HS-27A (cell line): ENCODE data around the gene ELK3.

Source experiments
- DNase-seq: peaks from one replicate; pipeline ENCODE4 v3.0.0-alpha.2; 2012; ENCODE audit warnings: low read depth, missing footprints

The ELK3 gene

DNA sequence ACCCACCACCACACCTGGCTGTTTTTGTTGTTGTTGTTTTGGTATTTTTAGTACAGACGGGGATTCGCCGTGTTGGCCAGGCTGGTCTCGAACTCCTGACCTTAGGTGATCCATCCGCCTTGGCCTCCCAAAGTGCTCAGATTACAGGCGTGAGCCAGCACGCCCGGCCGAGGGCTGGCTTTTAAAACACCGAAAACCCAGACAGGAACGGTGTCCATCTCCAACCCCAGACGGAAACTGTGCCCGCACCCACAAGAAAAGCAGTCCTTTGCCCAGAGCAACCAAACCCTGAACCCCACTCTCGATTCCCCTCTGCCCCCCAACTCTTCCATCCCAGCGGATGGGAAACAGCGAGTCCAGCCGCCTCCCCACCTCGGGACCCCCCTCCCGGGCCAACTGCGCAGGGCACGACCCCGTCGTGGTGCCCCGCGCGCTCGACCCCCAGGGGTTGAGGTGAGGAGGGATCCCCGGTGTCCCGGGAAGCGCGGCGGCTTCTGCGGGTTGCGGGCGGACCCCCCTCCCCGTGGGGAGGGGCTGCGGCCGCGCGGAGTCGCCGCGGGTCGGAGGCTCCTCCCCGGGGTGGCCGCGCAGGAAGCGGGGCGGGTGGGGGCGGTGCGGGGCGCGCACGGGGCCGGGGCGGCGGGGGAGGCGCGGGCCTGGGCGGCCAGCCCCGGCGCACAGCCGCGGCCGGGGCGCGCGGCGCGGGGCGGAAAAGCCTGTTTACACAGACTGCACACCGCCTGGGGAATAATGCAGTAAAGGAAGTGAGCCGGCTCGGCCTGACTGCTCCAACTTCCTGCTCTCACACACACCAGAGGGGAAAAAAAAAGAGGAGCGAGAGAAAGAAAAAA, at the start of gene ELK3:
Gene ELK3 (plus strand): TSS at position 651 of the 851 bp plus-strand sequence.
- no peak for DNase-seq

DNA sequence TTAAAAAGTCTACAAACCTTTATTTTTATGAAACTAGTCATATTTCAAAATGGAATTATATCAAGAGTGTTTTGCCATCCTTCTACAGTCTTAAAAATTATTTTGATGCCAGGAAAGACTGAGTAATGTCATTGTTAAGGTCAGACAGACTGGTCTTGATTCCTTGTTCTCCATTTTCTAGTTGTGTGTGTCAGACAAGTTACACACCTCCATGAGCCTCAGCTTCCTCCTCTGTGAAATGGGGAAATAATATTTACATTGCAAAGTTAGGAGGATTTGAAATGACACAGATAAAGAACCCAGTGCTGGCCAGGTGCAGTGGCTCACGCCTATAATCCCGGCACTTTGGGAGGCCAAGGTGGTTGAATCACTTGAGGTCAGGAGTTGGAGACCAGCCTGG, 47.4 kb upstream of the ELK3 start:
- DNase-seq: no peak

DNA sequence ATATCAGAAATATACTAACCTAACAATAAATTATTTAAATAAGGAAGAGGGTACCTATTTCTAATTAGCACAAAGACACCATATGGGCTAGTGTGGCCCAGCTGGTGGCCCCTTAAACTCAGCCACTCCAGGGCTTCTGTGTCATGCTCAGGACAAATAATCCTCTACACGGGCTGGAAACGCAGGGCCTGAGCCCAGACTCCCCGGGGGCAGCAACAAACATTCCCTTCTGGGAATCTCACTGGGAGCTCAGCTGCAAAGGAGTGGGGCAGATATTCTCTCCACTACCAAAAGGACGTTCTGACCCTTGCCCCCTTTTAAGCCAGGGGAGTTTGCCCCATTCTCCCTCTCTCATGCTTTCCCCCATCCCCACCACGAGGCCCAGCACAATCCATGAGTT, 43.7 kb upstream of the ELK3 start:
- DNase-seq: no peak

DNA sequence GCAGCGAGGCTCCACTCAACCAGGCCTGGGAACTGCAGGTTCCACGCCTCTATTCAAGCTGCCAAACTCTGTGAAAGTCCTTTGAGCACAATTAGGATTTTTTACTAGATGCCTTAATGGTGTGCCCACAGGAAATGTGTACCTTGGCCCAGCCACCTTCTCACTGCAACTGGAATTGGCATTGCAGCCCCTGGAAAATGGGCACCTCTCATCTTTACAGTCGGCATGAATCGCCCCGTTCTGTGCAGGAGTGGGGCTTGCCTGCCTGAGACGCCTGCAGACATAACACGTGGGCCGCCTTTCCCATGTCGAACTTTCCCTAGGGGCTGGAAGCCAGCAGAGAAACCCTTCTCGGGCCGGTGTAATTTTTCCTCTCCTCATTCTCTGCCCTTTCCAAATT, 42.0 kb upstream of the ELK3 start:
- no peak for DNase-seq

DNA sequence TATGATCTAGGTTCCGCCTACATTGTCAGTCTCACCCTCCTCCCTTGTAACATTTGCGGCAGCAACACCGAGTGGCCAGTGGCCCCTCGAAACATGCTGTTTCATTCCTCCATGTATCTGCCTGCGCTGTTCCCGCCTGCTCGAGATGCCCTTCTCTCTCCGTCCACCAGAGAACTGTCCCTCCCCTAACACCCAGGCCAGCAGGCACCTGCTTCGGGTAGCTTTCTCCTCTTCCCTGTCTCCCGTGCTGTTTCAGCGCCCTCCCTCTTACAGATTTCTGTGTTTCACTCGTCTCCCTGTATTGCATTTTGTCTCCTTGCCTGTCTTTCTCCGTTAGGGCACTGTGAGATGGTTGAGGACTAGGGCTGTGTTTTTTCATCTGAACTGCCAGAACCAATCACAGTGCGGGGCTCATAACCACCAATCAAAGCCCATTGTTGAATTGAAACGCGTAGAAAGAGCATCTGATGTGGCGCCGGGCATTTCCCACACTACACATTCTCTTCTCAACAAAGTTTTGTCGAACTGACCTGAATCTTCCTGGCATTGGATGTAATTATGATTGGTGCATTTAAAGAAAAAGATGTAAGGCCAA, 40.9 kb upstream of the ELK3 start:
- DNase-seq: no peak

DNA sequence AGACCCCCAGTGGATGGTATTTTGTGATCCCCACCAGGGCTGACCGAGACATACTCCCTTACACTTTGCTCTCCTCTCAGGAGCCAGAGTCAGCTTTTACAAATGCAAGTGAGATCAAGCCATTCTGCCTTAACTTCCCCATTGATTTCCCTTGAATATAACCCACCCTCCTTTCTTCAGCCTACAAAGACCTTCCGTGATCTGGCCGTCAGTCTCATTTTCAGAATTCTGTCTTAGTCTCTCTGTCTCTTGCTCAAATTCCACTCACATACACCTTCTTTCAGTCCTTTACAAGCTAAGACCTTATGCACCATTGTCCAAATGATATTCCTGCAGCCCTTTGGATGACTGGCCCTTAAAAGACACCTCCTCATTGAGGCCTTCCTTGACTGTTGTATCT, 39.0 kb upstream of the ELK3 start:
- no peak for DNase-seq

DNA sequence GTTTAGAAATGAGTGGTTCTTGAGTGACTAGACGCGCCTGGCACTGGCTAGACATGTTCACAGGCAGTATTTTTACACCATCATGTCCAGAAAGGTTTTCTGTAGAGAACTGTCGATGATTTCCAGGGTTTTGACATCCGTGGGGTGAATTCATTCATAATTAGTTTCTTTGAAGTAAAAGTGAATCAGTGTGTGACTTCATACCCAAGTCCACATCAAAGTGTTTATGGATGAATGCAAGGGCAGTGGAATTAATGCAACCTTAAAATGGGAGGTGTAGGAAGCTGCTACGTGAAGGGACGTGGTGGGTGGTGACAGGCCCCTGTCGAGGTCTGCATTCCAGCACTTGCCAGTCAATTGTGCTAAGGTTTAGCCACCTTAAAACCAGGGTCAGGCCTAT, 38.4 kb upstream of the ELK3 start:
- DNase-seq: no peak

DNA sequence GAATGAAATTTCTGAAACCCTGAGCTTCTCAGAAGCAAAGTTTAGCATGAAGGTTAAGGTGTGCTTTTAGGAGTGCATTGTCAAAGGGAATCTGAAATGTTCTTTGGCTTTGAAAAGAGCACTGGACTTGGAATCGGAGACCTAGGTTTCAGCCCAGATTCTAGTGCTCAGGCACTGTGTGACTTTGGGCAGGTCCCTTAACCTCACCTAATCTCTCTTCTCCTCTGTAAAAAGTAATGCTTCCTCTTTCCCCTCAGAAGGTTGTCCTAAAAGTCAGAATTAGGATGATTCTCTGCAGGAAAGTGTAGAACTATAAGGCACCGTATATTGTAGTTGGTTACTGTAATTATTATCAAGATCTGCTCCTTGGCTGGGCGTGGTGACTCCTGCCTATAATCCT, 38.0 kb upstream of the ELK3 start:
- no peak for DNase-seq

DNA sequence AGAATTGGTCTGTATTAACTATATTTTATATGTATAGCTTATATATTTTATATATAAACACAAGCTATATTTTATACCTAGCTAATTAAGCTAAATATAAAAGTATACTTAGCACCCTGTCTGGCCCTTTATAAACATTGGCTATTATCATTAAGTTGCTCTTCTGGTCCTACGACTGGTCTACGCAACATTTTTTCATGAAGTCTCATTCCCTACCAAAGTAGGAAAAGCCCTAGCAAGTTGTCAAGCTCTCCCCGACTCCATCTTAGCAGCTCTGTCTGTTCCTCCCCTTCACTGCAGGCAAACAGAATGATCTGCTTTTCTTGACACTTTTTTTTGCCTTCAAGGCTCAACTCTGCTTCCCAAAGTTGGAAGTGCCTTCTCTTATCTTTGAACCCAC, 36.7 kb upstream of the ELK3 start:
- no peak for DNase-seq

DNA sequence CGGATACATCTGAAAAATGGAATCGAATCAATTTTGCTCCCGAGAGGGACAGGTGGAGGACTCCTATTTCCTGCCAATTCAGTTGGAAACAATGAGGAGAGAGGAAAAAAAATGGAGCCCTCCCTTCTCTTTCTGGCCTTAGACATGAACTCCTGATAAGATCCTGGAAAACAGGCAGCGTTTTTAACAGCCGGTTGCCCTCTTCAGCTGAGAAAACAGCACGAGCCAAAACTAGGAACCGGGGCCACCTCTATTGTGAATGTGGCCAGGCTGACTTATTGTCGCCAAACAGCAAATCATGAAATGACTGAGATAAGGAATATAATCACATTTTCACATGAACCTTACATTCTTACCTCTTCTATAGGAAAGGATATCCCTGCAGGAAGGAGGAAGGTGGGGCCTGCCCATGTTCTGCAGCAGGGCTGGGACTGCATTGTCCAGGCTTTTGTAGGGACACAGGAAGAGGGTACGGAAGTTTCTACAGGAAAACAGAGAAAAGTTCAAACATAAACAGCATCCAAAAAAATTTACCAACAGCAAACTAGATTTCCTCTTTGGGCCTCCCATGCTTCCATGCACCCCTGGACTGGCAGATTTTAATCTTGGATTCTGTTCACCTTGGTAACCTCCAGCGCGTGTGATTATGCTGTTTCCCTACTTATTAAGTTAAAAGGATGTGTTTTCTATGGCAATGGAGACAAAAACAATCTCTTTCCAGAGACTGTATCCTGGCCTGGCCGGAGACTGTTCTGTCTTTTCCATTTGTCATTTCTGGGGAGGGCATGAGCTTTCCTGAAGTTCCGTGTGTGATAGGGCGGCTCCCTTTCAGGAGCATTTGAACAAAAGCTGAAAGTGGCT, 29.0 kb upstream of the ELK3 start:
- DNase-seq: no peak

DNA sequence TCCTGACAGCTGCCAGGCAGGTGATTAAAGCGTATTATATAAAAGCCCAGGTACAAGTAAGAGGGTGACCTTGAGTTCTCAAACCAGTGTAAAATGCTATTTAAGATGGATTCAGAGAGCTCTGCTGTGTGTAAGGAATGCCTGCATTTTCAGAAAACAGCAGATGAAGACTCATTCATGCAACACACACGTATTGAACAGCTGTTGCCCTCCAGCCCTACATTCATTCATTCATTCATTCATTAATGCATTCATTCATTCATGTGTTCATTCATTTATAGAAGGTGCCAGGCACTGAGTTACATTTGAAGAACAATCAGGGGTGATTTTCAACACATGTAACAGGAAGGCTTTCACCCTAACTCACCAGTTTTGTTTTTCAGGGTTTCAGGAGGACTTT, 27.4 kb upstream of the ELK3 start:
- DNase-seq: no peak

DNA sequence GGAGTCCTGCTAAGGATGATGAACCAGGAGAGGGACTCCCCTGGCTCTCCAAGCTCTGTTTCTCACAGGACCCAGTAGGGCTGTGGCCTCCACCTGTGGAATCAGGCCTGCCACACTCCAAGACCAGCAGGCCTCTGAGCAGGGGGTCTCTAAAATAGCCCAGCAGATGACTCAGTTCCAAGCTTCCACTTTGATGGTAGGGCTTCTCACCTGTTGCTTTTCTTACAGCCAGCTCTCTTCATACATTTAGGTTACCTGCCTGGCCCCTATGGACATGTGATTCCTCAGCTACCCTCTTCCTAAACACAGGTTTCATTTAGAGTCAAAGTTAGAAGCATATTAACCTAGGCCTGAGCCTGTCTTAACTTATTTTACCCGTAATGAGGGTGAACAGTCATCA, 26.7 kb upstream of the ELK3 start:
- no peak for DNase-seq

DNA sequence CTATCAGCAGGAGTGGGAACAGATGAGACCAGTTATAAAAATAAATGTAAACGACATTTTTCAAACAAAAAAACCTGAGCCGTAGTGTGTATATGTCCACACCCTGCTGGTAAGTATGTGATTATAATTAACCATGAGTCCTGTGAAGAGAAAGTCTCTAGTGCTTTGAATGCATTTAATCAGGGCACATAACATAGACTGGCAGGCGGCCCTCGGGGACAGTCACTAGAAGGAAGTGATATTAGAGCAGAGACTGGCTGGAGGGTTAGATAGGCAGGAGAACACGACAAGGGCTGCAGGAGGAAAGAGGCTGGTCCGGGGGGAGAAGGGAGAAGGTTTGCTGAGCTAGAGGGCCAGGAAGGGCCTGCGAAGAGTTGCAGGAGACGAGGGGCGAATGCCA, 23.8 kb upstream of the ELK3 start:
- no peak for DNase-seq

DNA sequence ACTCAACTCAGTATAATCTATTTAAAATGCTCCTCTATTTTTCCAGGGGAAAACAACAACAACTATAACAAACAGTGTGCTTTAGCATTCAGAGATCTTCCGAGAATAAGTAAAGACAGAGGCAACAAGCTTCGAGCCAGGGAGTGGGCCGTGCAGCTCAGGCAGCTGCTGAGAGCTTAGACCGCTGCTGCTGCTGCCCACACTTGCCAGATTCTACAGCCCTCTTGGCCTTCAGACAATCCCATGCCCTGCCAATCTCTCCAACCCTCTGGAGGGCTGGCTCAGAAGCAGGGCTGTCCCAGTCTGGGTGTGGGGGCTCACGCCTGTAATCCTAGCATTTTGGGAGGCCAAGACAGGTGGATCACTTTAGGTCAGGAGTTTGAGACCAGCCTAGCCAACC, 23.4 kb upstream of the ELK3 start:
- DNase-seq: no peak

DNA sequence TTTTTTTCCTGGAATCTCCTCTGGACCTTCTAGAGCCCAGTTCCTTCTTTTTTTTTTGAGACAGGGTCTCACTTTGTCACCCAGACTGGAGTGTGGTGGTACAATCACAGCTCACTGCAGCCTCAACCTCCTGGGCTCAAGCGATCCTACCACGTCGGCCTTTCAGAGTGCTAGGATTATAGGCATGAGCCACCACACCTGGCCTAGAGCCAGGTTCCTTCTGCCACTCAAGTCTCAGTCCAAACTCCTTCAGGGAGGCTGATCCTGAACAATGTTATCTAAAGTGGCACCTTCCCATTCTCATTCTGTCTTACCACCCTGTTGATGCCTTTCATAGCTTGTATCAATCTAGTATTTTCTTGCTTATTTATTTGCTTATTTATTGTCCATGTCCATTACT, 22.3 kb upstream of the ELK3 start:
- no peak for DNase-seq

DNA sequence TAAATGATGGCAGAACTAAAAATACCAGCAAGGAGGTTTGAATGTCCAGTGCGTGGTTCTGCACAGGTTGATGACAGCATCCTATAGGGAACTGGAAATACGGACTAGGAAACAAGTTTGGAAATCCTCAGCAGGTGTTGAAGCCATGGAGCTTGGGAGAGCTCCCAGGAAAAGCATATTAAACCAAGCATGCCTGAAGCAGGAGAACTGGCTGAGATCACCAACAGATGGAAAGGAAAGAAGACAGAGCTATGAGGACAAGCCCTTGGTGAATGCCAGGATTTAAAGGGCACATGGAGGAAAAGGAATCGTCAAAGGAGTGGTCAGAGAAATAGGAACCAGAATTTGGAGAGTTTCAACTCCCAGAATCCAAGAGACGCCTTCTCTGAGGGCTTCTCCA, 21.2 kb upstream of the ELK3 start:
- DNase-seq: no peak

DNA sequence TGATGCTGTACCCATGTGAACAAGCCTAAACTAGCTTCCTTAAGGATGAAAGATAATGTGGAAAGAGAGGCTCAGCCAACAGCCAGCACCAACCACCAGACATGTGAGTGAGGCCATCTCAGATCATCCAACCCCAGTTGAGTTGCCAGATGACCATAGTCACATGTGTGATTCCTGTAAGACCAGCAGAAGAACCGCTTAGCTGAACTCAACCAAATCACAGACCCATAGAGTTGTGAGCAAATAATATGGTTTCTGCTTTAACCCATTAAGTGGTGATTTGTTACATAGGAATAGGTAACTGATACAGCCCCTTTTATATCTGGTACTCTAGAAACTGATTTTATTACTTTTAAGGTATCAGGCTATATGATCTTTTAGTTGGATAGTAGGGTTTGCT, 17.6 kb upstream of the ELK3 start:
- DNase-seq: no peak

DNA sequence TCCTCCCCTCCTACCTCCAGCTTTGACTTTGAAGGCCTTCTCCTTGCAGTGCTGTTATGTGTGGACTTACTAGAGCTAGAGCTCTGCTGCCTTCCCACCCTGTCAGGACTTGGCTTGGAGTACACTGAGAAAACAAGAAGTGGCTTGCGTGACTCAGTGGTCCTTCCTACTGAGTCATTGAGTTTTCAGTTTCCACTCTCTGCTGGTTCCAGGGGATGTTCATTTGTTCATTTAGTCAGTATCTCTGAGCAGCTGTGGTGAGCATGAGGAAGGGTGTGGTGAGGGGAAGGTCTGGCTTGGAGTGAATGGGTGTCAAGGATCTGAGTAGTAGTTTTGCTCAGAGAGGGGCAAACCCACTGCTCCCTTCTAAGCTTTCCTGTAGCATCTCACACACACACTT, 17.2 kb upstream of the ELK3 start:
- no peak for DNase-seq

DNA sequence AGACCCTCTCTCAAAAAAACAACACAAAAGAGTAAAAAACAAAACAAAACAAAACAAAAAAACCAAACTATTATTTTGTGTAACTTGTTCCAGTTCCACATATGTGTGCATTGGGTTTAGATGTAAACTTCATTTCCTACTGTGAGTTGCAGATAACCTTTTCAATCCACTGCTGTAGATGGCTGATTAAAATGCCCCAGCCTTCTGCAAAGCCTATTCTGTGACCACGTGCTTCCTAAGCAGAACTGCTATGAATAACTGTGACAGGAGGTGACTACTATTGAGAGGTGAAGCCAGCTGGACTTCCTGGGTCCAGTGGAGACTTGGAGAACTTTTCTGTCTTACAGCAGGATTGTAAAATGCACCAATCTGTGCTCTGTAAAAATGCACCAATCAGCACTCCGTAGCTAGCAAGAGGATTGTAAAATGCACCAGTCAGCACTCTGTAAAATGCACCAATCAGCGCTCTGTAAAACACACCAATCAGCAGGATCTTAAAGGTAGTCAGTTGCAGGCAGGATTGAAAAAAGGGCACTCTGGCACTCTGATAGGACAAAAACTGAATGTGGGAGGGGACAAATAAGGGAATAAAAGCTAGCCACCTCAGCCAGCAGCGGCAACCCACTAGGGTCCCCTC, 10.3 kb upstream of the ELK3 start:
- DNase-seq: no peak

DNA sequence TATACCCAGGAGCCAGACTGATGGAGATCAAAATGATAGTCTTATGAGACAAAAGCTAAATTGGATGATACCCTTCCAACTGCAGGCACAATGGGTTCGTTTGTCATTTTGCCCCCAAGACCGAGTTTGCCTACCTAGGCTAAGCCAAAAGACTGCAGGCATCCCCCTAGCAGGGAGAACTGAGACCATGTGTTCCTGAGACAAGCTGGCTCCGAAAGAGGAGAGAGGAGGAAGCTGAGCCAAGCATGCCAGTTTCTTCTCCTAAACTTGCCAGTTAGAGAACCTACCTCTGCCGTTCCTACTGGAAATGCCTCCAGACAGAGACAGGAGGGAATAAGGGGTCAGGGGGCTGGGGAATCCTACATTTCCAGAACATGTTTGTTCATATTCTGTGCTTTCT, 8.3 kb upstream of the ELK3 start:
- DNase-seq: no peak

DNA sequence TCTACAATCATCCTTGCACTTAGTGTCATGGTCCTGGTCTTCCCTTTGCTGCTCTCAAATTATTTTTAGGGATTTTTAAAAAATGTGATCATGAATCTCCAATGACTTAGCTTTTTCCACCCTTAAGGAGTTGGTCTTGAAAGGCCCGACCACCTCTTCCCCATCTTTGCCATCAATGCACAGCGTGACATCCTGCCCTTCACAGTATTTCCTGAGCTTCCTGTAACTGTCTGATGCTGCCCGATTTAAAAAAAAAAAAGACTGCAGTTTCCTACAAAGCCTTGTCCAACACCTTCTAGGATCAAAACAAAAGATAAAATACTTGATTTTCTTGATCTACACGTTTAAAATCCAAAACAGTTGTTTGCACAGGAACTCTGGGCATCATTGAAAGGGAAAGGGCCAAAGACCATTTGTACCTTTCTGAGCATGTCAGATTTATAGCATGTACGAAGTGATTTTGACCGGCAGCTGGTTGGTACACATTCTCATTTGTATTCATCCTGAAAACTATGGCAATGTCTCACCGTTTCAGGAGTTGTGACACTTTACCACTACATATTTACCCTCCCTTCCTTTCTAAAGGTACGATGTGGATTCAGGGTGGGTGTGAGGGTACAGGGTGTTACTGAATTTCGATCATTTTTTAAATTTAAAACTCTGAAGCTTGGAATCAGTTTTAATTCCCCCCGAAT, 7.4 kb upstream of the ELK3 start:
- no peak for DNase-seq

DNA sequence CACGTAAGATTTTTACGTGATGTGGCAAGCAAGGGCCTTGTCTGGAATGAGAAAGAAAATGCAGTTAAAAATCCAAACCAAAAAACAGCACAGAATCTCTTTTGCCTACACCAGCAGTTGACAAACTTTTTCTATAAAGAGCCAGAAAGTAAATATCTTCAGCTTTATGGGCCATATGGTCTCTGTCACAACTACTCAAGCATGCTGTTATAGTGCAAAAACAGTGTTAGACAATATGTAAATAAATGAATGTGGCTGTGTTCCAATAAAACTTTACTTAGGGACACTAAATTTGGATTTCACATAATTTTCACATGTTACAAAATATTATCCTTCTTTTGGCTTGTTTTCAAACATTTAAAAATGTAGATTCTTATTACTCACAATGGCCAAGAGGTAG, 6.2 kb upstream of the ELK3 start:
- DNase-seq: no peak
